Stimulated activated effector memory CD8-positive, alpha-beta T cell treated with anti-CD3 and anti-CD28 coated beads, Interleukin-12 subunit alpha, Interleukin-12 subunit beta, amount 100 ng/mL, for 72 hours (primary cell): Measurements from ENCODE around the gene ERCC6L2.

Experiments
- ATAC-seq: fragments of 150-1000 bp; cut with Tn5 transposase; 2 replicates; pipeline ENCODE4 v1.10.0; 2021
- DNase-seq, 2 donors: peaks; one replicate each; pipeline ENCODE4 v3.0.0; 2021 to 2022; ENCODE audit warnings: low spot score in 2 of 2
- H3K27ac Mint-ChIP-seq: one replicate; pipeline ENCODE4 v1.8.0; 2022; ENCODE audit warnings: mild to moderate bottlenecking, mixed read lengths
- H3K36me3 Mint-ChIP-seq: one replicate; pipeline ENCODE4 v1.8.0; 2022; ENCODE audit warnings: mild to moderate bottlenecking, mixed read lengths
- H3K4me1 Mint-ChIP-seq: one replicate; pipeline ENCODE4 v1.8.0; 2022; ENCODE audit warnings: mixed read lengths
- H3K4me3 Mint-ChIP-seq: one replicate; pipeline ENCODE4 v1.8.0; 2022; ENCODE audit warnings: mild to moderate bottlenecking, mixed read lengths
- H3K9me3 Mint-ChIP-seq: one replicate; pipeline ENCODE4 v1.8.0; 2022; ENCODE audit warnings: mixed read lengths

ERCC6L2 gene

GRCh38 chr9:95875305-95876137, at the start of gene ERCC6L2:
TSS of gene ERCC6L2 (plus strand) at chr9:95875691. CDS start at chr9:95876039, 348 bp downstream.
- Mint-ChIP-seq H3K4me1 (peaks cover 9% of the 10 kb centered on the region), H3K4me3 (no peak within 1 kb of the TSS), H3K9me3 (no peaks in the 10 kb centered on the region), H3K36me3 (peaks cover 49% of the 10 kb centered on the region), H3K27ac (no peak within 1 kb of the TSS)
- ATAC-seq (peak; percentile 94), DNase-seq (peak; percentile 85 to 96)

GRCh38 chr9:95826183-95826838, 49.2 kb upstream of the ERCC6L2 start:
- no peak for ATAC-seq
- H3K36me3 Mint-ChIP-seq: peaks cover 9% of the 10 kb centered on the region
- peaks cover 36% of the 10 kb centered on the region for H3K4me1 Mint-ChIP-seq
- DNase-seq: no peak
- H3K9me3 Mint-ChIP-seq: no peaks in the 10 kb centered on the region
- no peak overlapping the region for H3K4me3 Mint-ChIP-seq
- no peak overlapping the region for H3K27ac Mint-ChIP-seq

GRCh38 chr9:95830768-95831167, 44.7 kb upstream of the ERCC6L2 start:
- H3K36me3 Mint-ChIP-seq: no peaks in the 10 kb centered on the region
- H3K27ac Mint-ChIP-seq: no peak overlapping the region
- ATAC-seq (peak; percentile 56), DNase-seq (no peak)
- no peaks in the 10 kb centered on the region for H3K9me3 Mint-ChIP-seq
- peaks cover 23% of the 10 kb centered on the region for H3K4me1 Mint-ChIP-seq
- no peak overlapping the region for H3K4me3 Mint-ChIP-seq

GRCh38 chr9:95831810-95832209, 43.7 kb upstream of the ERCC6L2 start:
- H3K9me3 Mint-ChIP-seq: no peaks in the 10 kb centered on the region

GRCh38 chr9:95833546-95834178, 41.8 kb upstream of the ERCC6L2 start:
- ATAC-seq (no peak), DNase-seq (no peak)
- Mint-ChIP-seq H3K27ac (no peak overlapping the region), H3K36me3 (no peaks in the 10 kb centered on the region), H3K4me3 (no peak overlapping the region), H3K9me3 (no peaks in the 10 kb centered on the region), H3K4me1 (peaks cover 9% of the 10 kb centered on the region)

More at GRCh38 chr9:95831810-95832209, 43.7 kb upstream of the ERCC6L2 start:
- ATAC-seq (no peak), DNase-seq (no peak)
- Mint-ChIP-seq H3K27ac (peak overlapping the region; percentile 35), H3K4me3 (no peak overlapping the region), H3K4me1 (peaks cover 16% of the 10 kb centered on the region), H3K36me3 (no peaks in the 10 kb centered on the region)

- Mint-ChIP-seq H3K4me1 (peaks cover 9% of the 10 kb centered on the region), H3K9me3 (no peaks in the 10 kb centered on the region), H3K27ac (no peak overlapping the region), H3K36me3 (no peaks in the 10 kb centered on the region), H3K4me3 (no peak overlapping the region)
- peak; percentile 60 for ATAC-seq
- DNase-seq: no peak
Observed at GRCh38 chr9:95834281-95834907, 41.1 kb upstream of the ERCC6L2 start.

GRCh38 chr9:95835393-95835792, 40.1 kb upstream of the ERCC6L2 start:
- Mint-ChIP-seq H3K4me1 (peaks cover 9% of the 10 kb centered on the region), H3K36me3 (no peaks in the 10 kb centered on the region), H3K9me3 (no peaks in the 10 kb centered on the region), H3K27ac (no peak overlapping the region), H3K4me3 (no peak overlapping the region)
- no peak for ATAC-seq
- DNase-seq: no peak

GRCh38 chr9:95836072-95836471, 39.4 kb upstream of the ERCC6L2 start:
- Mint-ChIP-seq H3K4me1 (peaks cover 9% of the 10 kb centered on the region), H3K4me3 (no peak overlapping the region), H3K9me3 (no peaks in the 10 kb centered on the region), H3K36me3 (no peaks in the 10 kb centered on the region), H3K27ac (no peak overlapping the region)
- DNase-seq (no peak), ATAC-seq (no peak)

- no peak overlapping the region for H3K27ac Mint-ChIP-seq
- no peaks in the 10 kb centered on the region for H3K9me3 Mint-ChIP-seq
- no peaks in the 10 kb centered on the region for H3K36me3 Mint-ChIP-seq
- peaks cover 9% of the 10 kb centered on the region for H3K4me1 Mint-ChIP-seq
- H3K4me3 Mint-ChIP-seq: no peak overlapping the region
- DNase-seq (no peak), ATAC-seq (no peak)
Observed at GRCh38 chr9:95839012-95839411, 36.5 kb upstream of the ERCC6L2 start.

GRCh38 chr9:95840074-95840473, 35.4 kb upstream of the ERCC6L2 start:
- Mint-ChIP-seq H3K36me3 (no peaks in the 10 kb centered on the region), H3K4me3 (no peak overlapping the region), H3K27ac (no peak overlapping the region), H3K4me1 (no peaks in the 10 kb centered on the region), H3K9me3 (no peaks in the 10 kb centered on the region)
- no peak for ATAC-seq
- DNase-seq: no peak

- Mint-ChIP-seq H3K4me1 (no peaks in the 10 kb centered on the region), H3K9me3 (no peaks in the 10 kb centered on the region), H3K27ac (no peak overlapping the region), H3K4me3 (no peak overlapping the region), H3K36me3 (no peaks in the 10 kb centered on the region)
- ATAC-seq (no peak), DNase-seq (no peak)
Observed at GRCh38 chr9:95841377-95841776, 34.1 kb upstream of the ERCC6L2 start.

GRCh38 chr9:95845751-95846150, 29.7 kb upstream of the ERCC6L2 start:
- Mint-ChIP-seq H3K9me3 (no peaks in the 10 kb centered on the region), H3K4me3 (no peak overlapping the region), H3K36me3 (no peaks in the 10 kb centered on the region), H3K27ac (no peak overlapping the region), H3K4me1 (peaks cover 17% of the 10 kb centered on the region)
- DNase-seq: no peak
- no peak for ATAC-seq

- peaks cover 36% of the 10 kb centered on the region for H3K4me1 Mint-ChIP-seq
- H3K4me3 Mint-ChIP-seq: no peak overlapping the region
- H3K36me3 Mint-ChIP-seq: no peaks in the 10 kb centered on the region
- H3K27ac Mint-ChIP-seq: no peak overlapping the region
- H3K9me3 Mint-ChIP-seq: no peaks in the 10 kb centered on the region
- DNase-seq: no peak
- ATAC-seq: no peak
Observed at GRCh38 chr9:95848764-95849163, 26.7 kb upstream of the ERCC6L2 start.

- DNase-seq: no peak
- Mint-ChIP-seq H3K4me1 (peaks cover 36% of the 10 kb centered on the region), H3K4me3 (peak overlapping the region; percentile 30), H3K27ac (peak overlapping the region; percentile 21), H3K9me3 (no peaks in the 10 kb centered on the region), H3K36me3 (no peaks in the 10 kb centered on the region)
- peak; percentile 99 for ATAC-seq
Observed at GRCh38 chr9:95852059-95853032, 23.1 kb upstream of the ERCC6L2 start.
